ENCODE results near the gene CELF2. TPM values are rescaled to one million over a fixed set of nuclear protein-coding genes. Genes with fewer than 3 reads are reported as not detected.

Gene CELF2
- total and polyA plus RNA-seq, 2 experiments from 2014 or later: 16.6 to 26.9 TPM

- 91% methylated on average over 14 of the region's 14 CpGs for WGBS (ENCODE audit: low lambda C conversion rate, missing lambda C conversion rate)
- H3K9me3 ChIP-seq (ENCODE audit: low read depth): no peaks in the 10 kb centered on the region
- H3K27me3 ChIP-seq: no peaks in the 10 kb centered on the region
- no peaks in the 10 kb centered on the region for H4K20me1 ChIP-seq (ENCODE audit: insufficient read depth, poor library complexity, severe bottlenecking)
- H3K36me3 ChIP-seq (replicated peaks; ENCODE audit: insufficient read depth, low read depth): no peaks in the 10 kb centered on the region
- DNase-seq (ENCODE audit: low spot score): no peak
- H3K27ac ChIP-seq: no peak overlapping the region
- no peaks in the 10 kb centered on the region for H3K4me1 ChIP-seq (ENCODE audit: insufficient read depth)
- H3K4me2 ChIP-seq: no peak overlapping the region
- H3K79me2 ChIP-seq: no peaks in the 10 kb centered on the region
- TF ChIP-seq CTCF (IDR thresholded peaks at IDR 0.05; ENCODE audit: poor library complexity): no peak
- no peak for TF ChIP-seq EZH2 (IDR thresholded peaks at IDR 0.05; ENCODE audit: borderline replicate concordance)
- TF ChIP-seq EZH2phosphoT487 (IDR thresholded peaks at IDR 0.05; ENCODE audit: low read depth, severe bottlenecking, unreplicated experiment): no peak
- no peak overlapping the region for H2AFZ ChIP-seq
- no peaks in the 10 kb centered on the region for H3K9me2 ChIP-seq (replicated peaks; ENCODE audit: insufficient read depth)
- H3K4me3 ChIP-seq: no peak overlapping the region
Measured at GRCh38 chr10:11303361-11304170, 285.9 kb downstream of the CELF2 start.

GRCh38 chr10:11304906-11305585 is 287.4 kb downstream of the CELF2 start:
- Histone ChIP-seq H3K9me2 (replicated peaks; ENCODE audit: insufficient read depth) (no peaks in the 10 kb centered on the region), H2AFZ (no peak overlapping the region), H3K9me3 (ENCODE audit: low read depth) (no peaks in the 10 kb centered on the region), H4K20me1 (ENCODE audit: insufficient read depth, poor library complexity, severe bottlenecking) (no peaks in the 10 kb centered on the region), H3K36me3 (replicated peaks; ENCODE audit: insufficient read depth, low read depth) (no peaks in the 10 kb centered on the region), H3K27ac (no peak overlapping the region), H3K27me3 (no peaks in the 10 kb centered on the region), H3K4me3 (no peak overlapping the region), H3K4me2 (no peak overlapping the region), H3K79me2 (no peaks in the 10 kb centered on the region), H3K4me1 (ENCODE audit: insufficient read depth) (no peaks in the 10 kb centered on the region)
- 98% methylated on average over 11 of the region's 11 CpGs for WGBS (ENCODE audit: low lambda C conversion rate, missing lambda C conversion rate)
- DNase-seq (ENCODE audit: low spot score): no peak
- no peak for TF ChIP-seq EZH2 (IDR thresholded peaks at IDR 0.05; ENCODE audit: borderline replicate concordance)
- no peak for TF ChIP-seq CTCF (IDR thresholded peaks at IDR 0.05; ENCODE audit: poor library complexity)
- TF ChIP-seq EZH2phosphoT487 (IDR thresholded peaks at IDR 0.05; ENCODE audit: low read depth, severe bottlenecking, unreplicated experiment): no peak

GRCh38 chr10:11305825-11306593 is 288.3 kb downstream of the CELF2 start:
- no peaks in the 10 kb centered on the region for H4K20me1 ChIP-seq (ENCODE audit: insufficient read depth, poor library complexity, severe bottlenecking)
- H3K27me3 ChIP-seq: no peaks in the 10 kb centered on the region
- WGBS (ENCODE audit: low lambda C conversion rate, missing lambda C conversion rate): 88% methylated on average over 13 of the region's 13 CpGs
- TF ChIP-seq EZH2phosphoT487 (IDR thresholded peaks at IDR 0.05; ENCODE audit: low read depth, severe bottlenecking, unreplicated experiment) (no peak), EZH2 (IDR thresholded peaks at IDR 0.05; ENCODE audit: borderline replicate concordance) (no peak), CTCF (IDR thresholded peaks at IDR 0.05; ENCODE audit: poor library complexity) (no peak)
- H2AFZ ChIP-seq: no peak overlapping the region
- DNase-seq (ENCODE audit: low spot score): no peak
- no peak overlapping the region for H3K4me2 ChIP-seq
- no peaks in the 10 kb centered on the region for H3K9me2 ChIP-seq (replicated peaks; ENCODE audit: insufficient read depth)
- no peak overlapping the region for H3K27ac ChIP-seq
- H3K4me1 ChIP-seq (ENCODE audit: insufficient read depth): no peaks in the 10 kb centered on the region
- no peaks in the 10 kb centered on the region for H3K9me3 ChIP-seq (ENCODE audit: low read depth)
- no peaks in the 10 kb centered on the region for H3K36me3 ChIP-seq (replicated peaks; ENCODE audit: insufficient read depth, low read depth)
- no peak overlapping the region for H3K4me3 ChIP-seq
- no peaks in the 10 kb centered on the region for H3K79me2 ChIP-seq

Measured in hepatocyte (in vitro differentiated cells).